Measurements from ENCODE around the gene ZNF358.

Gene ZNF358

GRCh38 chr19:7522072-7522922 is 6.4 kb downstream of the ZNF358 start, which contains the start of gene MCOLN1:
MCOLN1 (plus strand) TSS chr19:7522624; CDS start chr19:7522751, 127 bp downstream.
- Histone ChIP-seq H2BK5ac (ENCODE audit: low read length) (no peak within 1 kb of the TSS), H3K14ac (ENCODE audit: low read length) (no peak within 1 kb of the TSS), H3K4me2 (ENCODE audit: insufficient read depth, low read length, poor library complexity, severe bottlenecking) (peak within 1 kb of the TSS; percentile 88), H3K4me1 (ENCODE audit: control insufficient read depth in 2 of 2, insufficient read depth in 1 of 2, low read depth in 1 of 2, low read length in 2 of 2) (peaks cover 7 to 10% of the 10 kb centered on the region in 2 donors), H2BK15ac (ENCODE audit: low read length) (peak within 1 kb of the TSS; percentile 45), H3K4me3 (ENCODE audit: low read length in 2 of 2) (peak within 1 kb of the TSS; percentile 61 to 83), H3K27me3 (ENCODE audit: control insufficient read depth in 3 of 3, insufficient read depth in 3 of 3, low read depth in 1 of 3, low read length in 3 of 3) (no peaks in the 10 kb centered on the region), H2BK120ac (ENCODE audit: low read depth, low read length) (no peak within 1 kb of the TSS), H3K27ac (replicated peaks; ENCODE audit: low read length) (no peak within 1 kb of the TSS), H3K23ac (ENCODE audit: low read depth, low read length, poor library complexity) (peak within 1 kb of the TSS; percentile 95), H3K4ac (ENCODE audit: low read length) (peak within 1 kb of the TSS; percentile 53), H3K9me3 (replicated peaks in 1 of 2; ENCODE audit: control insufficient read depth in 2 of 2, insufficient read depth in 1 of 2, low read depth in 1 of 2, low read length in 2 of 2) (no peaks in the 10 kb centered on the region), H3K9ac (ENCODE audit: low read depth, low read length, poor library complexity) (peak within 1 kb of the TSS; percentile 90), H2AK5ac (ENCODE audit: low read depth, low read length) (peak within 1 kb of the TSS; percentile 56), H4K8ac (ENCODE audit: low read depth, low read length) (no peak within 1 kb of the TSS), H4K91ac (ENCODE audit: low read depth, low read length, poor library complexity) (no peak within 1 kb of the TSS), H3K18ac (ENCODE audit: low read length) (peak within 1 kb of the TSS; percentile 82), H3K36me3 (replicated peaks in 1 of 2; ENCODE audit: control insufficient read depth in 2 of 2, insufficient read depth in 2 of 2, low read length in 2 of 2) (peaks cover 5 to 28% of the 10 kb centered on the region in 2 donors), H2BK12ac (ENCODE audit: low read length) (no peak within 1 kb of the TSS), H2AFZ (ENCODE audit: low read length) (peak within 1 kb of the TSS; percentile 90), H3K79me1 (ENCODE audit: low read depth, low read length) (peaks cover 6% of the 10 kb centered on the region)
- WGBS, 2 donors (ENCODE audit: extremely low coverage in 2 of 2, insufficient read length in 2 of 2, insufficient replicate concordance in 1 of 2): no CpG with 5 or more reads among the region's 65 CpGs
- peak; percentile 96 for DNase-seq (ENCODE audit: low spot score)

DNA sequence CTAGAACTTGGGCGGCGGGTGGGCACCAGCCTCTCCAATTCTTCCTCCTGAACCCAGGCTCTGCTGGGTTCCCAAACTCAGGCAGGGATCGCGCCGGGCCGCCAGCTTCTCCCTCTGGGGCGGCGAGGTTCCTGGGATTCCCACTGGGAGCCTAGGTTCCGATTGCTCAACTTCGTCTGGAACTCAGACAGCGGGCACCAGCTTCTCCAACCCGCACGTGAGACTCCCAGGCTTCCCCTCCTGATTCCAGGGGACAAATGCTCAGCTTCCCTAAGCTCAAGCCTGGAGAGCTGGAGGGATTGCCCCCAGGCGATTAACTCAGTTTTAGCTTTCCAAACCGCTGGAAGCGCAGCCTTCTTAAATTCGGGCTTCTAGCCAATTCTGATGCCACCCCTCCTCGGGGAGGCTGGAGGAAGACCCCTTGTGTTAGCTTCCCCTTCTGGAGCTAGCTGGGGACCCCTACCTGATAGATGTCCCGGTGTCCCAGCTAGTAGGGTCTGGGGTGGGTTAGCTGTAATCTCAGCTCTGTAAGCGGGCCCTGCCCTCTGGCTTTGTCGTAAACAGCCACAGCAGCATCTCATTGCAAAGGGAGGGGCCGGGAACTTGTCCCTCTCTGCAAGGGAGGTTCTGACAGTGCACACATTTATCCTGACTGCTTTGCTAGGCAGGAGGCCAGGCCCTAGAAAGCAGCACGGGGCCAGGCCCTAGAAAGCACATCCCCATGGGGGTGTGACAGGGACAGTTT is 7.2 kb downstream of the ZNF358 start:
- Histone ChIP-seq H4K8ac (ENCODE audit: low read depth, low read length) (no peak overlapping the region), H3K9ac (ENCODE audit: low read depth, low read length, poor library complexity) (peak overlapping the region; percentile 77), H3K23ac (ENCODE audit: low read depth, low read length, poor library complexity) (no peak overlapping the region), H3K4ac (ENCODE audit: low read length) (peak overlapping the region; percentile 53), H3K4me3 (ENCODE audit: low read length in 2 of 2) (peak overlapping the region; percentile 61 to 83), H2BK120ac (ENCODE audit: low read depth, low read length) (no peak overlapping the region), H3K4me2 (ENCODE audit: insufficient read depth, low read length, poor library complexity, severe bottlenecking) (peak overlapping the region; percentile 88), H3K36me3 (replicated peaks in 1 of 2; ENCODE audit: control insufficient read depth in 2 of 2, insufficient read depth in 2 of 2, low read length in 2 of 2) (peaks cover 5 to 21% of the 10 kb centered on the region in 2 donors), H3K18ac (ENCODE audit: low read length) (no peak overlapping the region), H2AK5ac (ENCODE audit: low read depth, low read length) (peak overlapping the region; percentile 56), H3K9me3 (replicated peaks in 1 of 2; ENCODE audit: control insufficient read depth in 2 of 2, insufficient read depth in 1 of 2, low read depth in 1 of 2, low read length in 2 of 2) (no peaks in the 10 kb centered on the region), H3K4me1 (ENCODE audit: control insufficient read depth in 2 of 2, insufficient read depth in 1 of 2, low read depth in 1 of 2, low read length in 2 of 2) (peaks cover 7 to 10% of the 10 kb centered on the region in 2 donors), H3K27me3 (ENCODE audit: control insufficient read depth in 3 of 3, insufficient read depth in 3 of 3, low read depth in 1 of 3, low read length in 3 of 3) (no peaks in the 10 kb centered on the region), H2BK5ac (ENCODE audit: low read length) (no peak overlapping the region), H4K91ac (ENCODE audit: low read depth, low read length, poor library complexity) (no peak overlapping the region), H2BK15ac (ENCODE audit: low read length) (no peak overlapping the region), H3K27ac (replicated peaks; ENCODE audit: low read length) (no peak overlapping the region), H3K79me1 (ENCODE audit: low read depth, low read length) (peaks cover 6% of the 10 kb centered on the region), H3K14ac (ENCODE audit: low read length) (no peak overlapping the region), H2BK12ac (ENCODE audit: low read length) (no peak overlapping the region), H2AFZ (ENCODE audit: low read length) (peak overlapping the region; percentile 90)
- WGBS, 2 donors (ENCODE audit: extremely low coverage in 2 of 2, insufficient read length in 2 of 2, insufficient replicate concordance in 1 of 2): no CpG with 5 or more reads among the region's 23 CpGs
- no peak for DNase-seq (ENCODE audit: low spot score)

DNA sequence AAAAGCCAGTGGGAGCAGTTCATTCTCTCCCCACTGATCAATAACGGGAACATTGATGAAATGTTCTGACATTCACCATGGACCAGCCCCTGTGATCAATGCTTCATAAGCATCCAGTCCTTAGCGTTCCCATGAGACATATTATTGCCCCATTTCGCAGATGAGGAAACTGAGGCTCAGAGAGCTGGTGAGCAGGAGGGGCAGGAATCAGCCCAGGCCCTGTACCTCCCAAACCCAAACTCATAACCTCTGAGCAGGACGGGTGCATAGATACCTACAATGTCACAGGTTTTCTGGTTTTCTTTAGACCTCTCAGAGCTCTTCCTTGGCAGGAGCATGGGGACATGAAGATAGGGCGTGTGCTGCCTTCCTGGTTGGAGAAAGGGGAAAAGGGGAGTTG is 8.6 kb downstream of the ZNF358 start:
- Histone ChIP-seq H2BK5ac (ENCODE audit: low read length) (no peak overlapping the region), H3K36me3 (replicated peaks in 1 of 2; ENCODE audit: control insufficient read depth in 2 of 2, insufficient read depth in 2 of 2, low read length in 2 of 2) (peaks cover 6 to 15% of the 10 kb centered on the region in 2 donors), H2BK15ac (ENCODE audit: low read length) (no peak overlapping the region), H3K9me3 (replicated peaks in 1 of 2; ENCODE audit: control insufficient read depth in 2 of 2, insufficient read depth in 1 of 2, low read depth in 1 of 2, low read length in 2 of 2) (no peaks in the 10 kb centered on the region), H3K27me3 (ENCODE audit: control insufficient read depth in 3 of 3, insufficient read depth in 3 of 3, low read depth in 1 of 3, low read length in 3 of 3) (no peaks in the 10 kb centered on the region), H3K4me1 (ENCODE audit: control insufficient read depth in 2 of 2, insufficient read depth in 1 of 2, low read depth in 1 of 2, low read length in 2 of 2) (peaks cover 7 to 10% of the 10 kb centered on the region in 2 donors), H3K27ac (replicated peaks; ENCODE audit: low read length) (no peak overlapping the region), H3K14ac (ENCODE audit: low read length) (no peak overlapping the region), H2BK12ac (ENCODE audit: low read length) (no peak overlapping the region), H3K23ac (ENCODE audit: low read depth, low read length, poor library complexity) (no peak overlapping the region), H2AFZ (ENCODE audit: low read length) (no peak overlapping the region), H3K4me2 (ENCODE audit: insufficient read depth, low read length, poor library complexity, severe bottlenecking) (no peak overlapping the region), H4K91ac (ENCODE audit: low read depth, low read length, poor library complexity) (no peak overlapping the region), H4K8ac (ENCODE audit: low read depth, low read length) (no peak overlapping the region), H3K4ac (ENCODE audit: low read length) (no peak overlapping the region), H3K9ac (ENCODE audit: low read depth, low read length, poor library complexity) (no peak overlapping the region), H2BK120ac (ENCODE audit: low read depth, low read length) (no peak overlapping the region), H2AK5ac (ENCODE audit: low read depth, low read length) (no peak overlapping the region), H3K18ac (ENCODE audit: low read length) (no peak overlapping the region), H3K4me3 (ENCODE audit: low read length in 2 of 2) (no peak overlapping the region), H3K79me1 (ENCODE audit: low read depth, low read length) (peaks cover 6% of the 10 kb centered on the region)
- no CpG with 5 or more reads among the region's 5 CpGs for WGBS, 2 donors (ENCODE audit: extremely low coverage in 2 of 2, insufficient read length in 2 of 2, insufficient replicate concordance in 1 of 2)
- DNase-seq (ENCODE audit: low spot score): no peak

Data from neuronal stem cell (in vitro differentiated cells).